ENCODE results near the gene CNTN4. TPM values are rescaled to one million over a fixed set of nuclear protein-coding genes. Genes with fewer than 3 reads are reported as not detected.
A peak's percentile ranks its signal among the peaks of the same experiment; 100 is the strongest.

Gene CNTN4
- total RNA-seq, 1 donor from 2014 or later, result 5.2 TPM

DNA sequence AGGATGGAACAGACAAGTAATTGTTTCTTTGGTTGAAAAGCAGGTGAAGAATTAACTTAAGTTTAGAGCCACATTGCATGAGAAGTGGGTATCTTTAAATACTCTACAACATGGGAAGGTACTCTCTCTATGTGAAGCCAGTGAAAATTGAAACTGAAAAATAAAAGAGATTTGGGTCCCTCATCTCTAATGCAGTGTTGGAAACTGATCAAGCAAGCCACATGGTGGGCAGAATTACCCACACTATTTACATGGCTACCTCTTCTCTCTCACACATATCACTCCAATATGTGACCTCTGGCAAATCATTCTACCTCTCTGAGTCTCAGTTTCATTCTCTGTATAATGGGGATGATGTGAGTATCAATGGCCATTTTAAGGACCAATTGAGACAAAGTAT, 672.5 kb downstream of the CNTN4 start:
- peaks cover 20% of the 10 kb centered on the region for H3F3A ChIP-seq (ENCODE audit: low read depth)
- H3K9me3 ChIP-seq (ENCODE audit: low read depth), result no peaks in the 10 kb centered on the region
- H3K4me3 ChIP-seq, result no peak overlapping the region
- H3K36me3 ChIP-seq, result no peaks in the 10 kb centered on the region
- peak overlapping the region; percentile 64 for H3K4me2 ChIP-seq
- H2AFZ ChIP-seq (replicated peaks), result no peak overlapping the region
- peak overlapping the region; percentile 38 for H3K27ac Mint-ChIP-seq
- no peaks in the 10 kb centered on the region for H3K79me2 ChIP-seq (ENCODE audit: low read depth)
- peak overlapping the region; percentile 57 for H3K27ac ChIP-seq
- no peak overlapping the region for H3K9ac ChIP-seq
- DNase-seq (ENCODE audit: low spot score), result no peak
- peaks cover 3% of the 10 kb centered on the region for H3K27me3 Mint-ChIP-seq (ENCODE audit: insufficient read depth, low read depth)
- H3K4me3 Mint-ChIP-seq, result no peak overlapping the region
- no peaks in the 10 kb centered on the region for H3K36me3 Mint-ChIP-seq
- H3K4me1 Mint-ChIP-seq, result peaks cover 31% of the 10 kb centered on the region
- no peaks in the 10 kb centered on the region for H4K20me1 ChIP-seq (ENCODE audit: low read depth)
- no peak for TF ChIP-seq EZH2 (IDR thresholded peaks at IDR 0.05)
- H3K27me3 ChIP-seq, result peaks cover 4% of the 10 kb centered on the region
- peaks cover 3% of the 10 kb centered on the region for H3K9me3 Mint-ChIP-seq
- H3K4me1 ChIP-seq, result peaks cover 20% of the 10 kb centered on the region

DNA sequence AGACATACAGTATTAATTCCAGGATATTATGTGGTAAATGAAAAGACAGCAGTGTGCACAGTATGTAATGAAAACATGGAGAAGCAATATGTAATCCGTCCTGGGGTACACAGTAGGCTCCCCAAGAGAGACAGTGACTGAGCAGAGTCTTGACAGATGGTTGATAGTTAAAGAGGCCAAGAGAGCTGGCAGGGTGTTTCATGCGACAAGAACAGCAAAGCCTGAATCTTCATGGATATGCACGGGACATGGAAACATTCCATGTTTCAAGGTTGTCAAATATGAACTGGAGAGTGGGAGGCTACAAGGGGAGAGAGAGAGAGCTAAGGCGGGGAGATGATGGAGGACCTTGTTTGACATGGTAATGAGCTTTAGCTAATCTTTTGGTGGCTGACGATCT, 673.1 kb downstream of the CNTN4 start:
- no peak overlapping the region for H3K27ac ChIP-seq
- no peak overlapping the region for H3K4me2 ChIP-seq
- no peak overlapping the region for H3K27ac Mint-ChIP-seq
- H3K4me1 ChIP-seq, result peaks cover 20% of the 10 kb centered on the region
- no peak overlapping the region for H3K4me3 Mint-ChIP-seq
- H3K36me3 Mint-ChIP-seq, result no peaks in the 10 kb centered on the region
- no peak overlapping the region for H3K4me3 ChIP-seq
- no peak for DNase-seq (ENCODE audit: low spot score)
- no peaks in the 10 kb centered on the region for H4K20me1 ChIP-seq (ENCODE audit: low read depth)
- no peak overlapping the region for H2AFZ ChIP-seq (replicated peaks)
- peaks cover 31% of the 10 kb centered on the region for H3K4me1 Mint-ChIP-seq
- TF ChIP-seq EZH2phosphoT487 (IDR thresholded peaks at IDR 0.05), result no peak
- TF ChIP-seq, protein P1, sequence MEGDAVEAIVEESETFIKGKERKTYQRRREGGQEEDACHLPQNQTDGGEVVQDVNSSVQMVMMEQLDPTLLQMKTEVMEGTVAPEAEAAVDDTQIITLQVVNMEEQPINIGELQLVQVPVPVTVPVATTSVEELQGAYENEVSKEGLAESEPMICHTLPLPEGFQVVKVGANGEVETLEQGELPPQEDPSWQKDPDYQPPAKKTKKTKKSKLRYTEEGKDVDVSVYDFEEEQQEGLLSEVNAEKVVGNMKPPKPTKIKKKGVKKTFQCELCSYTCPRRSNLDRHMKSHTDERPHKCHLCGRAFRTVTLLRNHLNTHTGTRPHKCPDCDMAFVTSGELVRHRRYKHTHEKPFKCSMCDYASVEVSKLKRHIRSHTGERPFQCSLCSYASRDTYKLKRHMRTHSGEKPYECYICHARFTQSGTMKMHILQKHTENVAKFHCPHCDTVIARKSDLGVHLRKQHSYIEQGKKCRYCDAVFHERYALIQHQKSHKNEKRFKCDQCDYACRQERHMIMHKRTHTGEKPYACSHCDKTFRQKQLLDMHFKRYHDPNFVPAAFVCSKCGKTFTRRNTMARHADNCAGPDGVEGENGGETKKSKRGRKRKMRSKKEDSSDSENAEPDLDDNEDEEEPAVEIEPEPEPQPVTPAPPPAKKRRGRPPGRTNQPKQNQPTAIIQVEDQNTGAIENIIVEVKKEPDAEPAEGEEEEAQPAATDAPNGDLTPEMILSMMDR (IDR thresholded peaks at IDR 0.05), result no peak
- TF ChIP-seq EZH2 (IDR thresholded peaks at IDR 0.05), result no peak
- H3K27me3 ChIP-seq, result peaks cover 4% of the 10 kb centered on the region
- no peaks in the 10 kb centered on the region for H3K36me3 ChIP-seq
- H3K9ac ChIP-seq, result no peak overlapping the region
- peaks cover 3% of the 10 kb centered on the region for H3K9me3 Mint-ChIP-seq
- peaks cover 20% of the 10 kb centered on the region for H3F3A ChIP-seq (ENCODE audit: low read depth)
- H3K79me2 ChIP-seq (ENCODE audit: low read depth), result no peaks in the 10 kb centered on the region
- no peaks in the 10 kb centered on the region for H3K9me3 ChIP-seq (ENCODE audit: low read depth)
- H3K27me3 Mint-ChIP-seq (ENCODE audit: insufficient read depth, low read depth), result peaks cover 3% of the 10 kb centered on the region

DNA sequence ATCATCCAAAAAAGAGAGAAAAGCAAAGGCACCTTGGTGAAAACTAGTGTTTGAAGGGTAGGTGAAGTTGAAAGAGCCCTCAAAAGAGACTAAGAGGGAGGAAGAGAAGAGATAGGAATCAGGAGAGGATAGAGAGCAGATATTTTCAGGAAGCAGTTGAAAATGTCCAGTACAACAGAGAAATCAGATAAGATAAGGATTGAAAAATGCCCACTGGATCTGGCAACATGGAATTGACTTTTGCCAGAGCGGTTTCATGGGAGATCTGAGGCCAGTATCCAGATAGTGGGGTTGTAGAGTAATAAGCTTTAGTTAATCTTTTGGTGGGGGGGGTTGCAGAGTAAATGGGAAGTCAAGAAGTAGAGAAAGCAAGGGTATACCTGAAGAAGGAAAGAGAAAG, 674.1 kb downstream of the CNTN4 start:
- peaks cover 6% of the 10 kb centered on the region for H3K9me3 Mint-ChIP-seq

More for the DNA sequence above, 674.1 kb downstream of the CNTN4 start:
- no peaks in the 10 kb centered on the region for H3K36me3 ChIP-seq
- TF ChIP-seq EZH2 (IDR thresholded peaks at IDR 0.05), result no peak
- no peak for TF ChIP-seq EZH2phosphoT487 (IDR thresholded peaks at IDR 0.05)
- TF ChIP-seq, protein P1 (IDR thresholded peaks at IDR 0.05), result no peak
- no peak for DNase-seq (ENCODE audit: low spot score)
- peaks cover 20% of the 10 kb centered on the region for H3F3A ChIP-seq (ENCODE audit: low read depth)
- Mint-ChIP-seq H3K4me1 (peaks cover 25% of the 10 kb centered on the region), H3K4me3 (no peak overlapping the region), H3K36me3 (no peaks in the 10 kb centered on the region), H3K27me3 (ENCODE audit: insufficient read depth, low read depth) (peaks cover 5% of the 10 kb centered on the region), H3K27ac (no peak overlapping the region)
- H4K20me1 ChIP-seq (ENCODE audit: low read depth), result no peaks in the 10 kb centered on the region
- H3K4me2 ChIP-seq, result no peak overlapping the region
- no peak overlapping the region for H3K9ac ChIP-seq
- H3K27ac ChIP-seq, result no peak overlapping the region
- H3K4me1 ChIP-seq, result peaks cover 20% of the 10 kb centered on the region
- no peaks in the 10 kb centered on the region for H3K9me3 ChIP-seq (ENCODE audit: low read depth)
- H3K27me3 ChIP-seq, result peaks cover 4% of the 10 kb centered on the region
- no peak overlapping the region for H2AFZ ChIP-seq (replicated peaks)
- no peaks in the 10 kb centered on the region for H3K79me2 ChIP-seq (ENCODE audit: low read depth)
- no peak overlapping the region for H3K4me3 ChIP-seq
